Measurements from ENCODE around the gene KRT76.

KRT76 gene

GRCh38 chr12:52784909-52785308 is 7.8 kb upstream of the KRT76 start:
- Histone ChIP-seq H3K27ac (ENCODE audit: low read length) (no peak overlapping the region), H3K27me3 (ENCODE audit: low read depth, low read length) (no peaks in the 10 kb centered on the region), H3K9me3 (ENCODE audit: control insufficient read depth in 1 of 2, low read length in 2 of 2) (no peaks in the 10 kb centered on the region), H3K36me3 (ENCODE audit: control insufficient read depth in 1 of 2, insufficient read depth in 2 of 2, low read length in 2 of 2) (no peaks in the 10 kb centered on the region), H3K4me1 (ENCODE audit: control insufficient read depth in 1 of 2, insufficient read depth in 2 of 2, low read length in 2 of 2) (no peaks in the 10 kb centered on the region), H3K4me3 (ENCODE audit: low read depth in 1 of 2, low read length in 2 of 2) (no peak overlapping the region)

GRCh38 chr12:52783563-52784316 is 6.6 kb upstream of the KRT76 start:
- Histone ChIP-seq H3K4me3 (ENCODE audit: low read depth in 1 of 2, low read length in 2 of 2) (no peak overlapping the region), H3K36me3 (ENCODE audit: control insufficient read depth in 1 of 2, insufficient read depth in 2 of 2, low read length in 2 of 2) (no peaks in the 10 kb centered on the region), H3K27ac (ENCODE audit: low read length) (no peak overlapping the region), H3K9me3 (ENCODE audit: control insufficient read depth in 1 of 2, low read length in 2 of 2) (no peaks in the 10 kb centered on the region), H3K4me1 (ENCODE audit: control insufficient read depth in 1 of 2, insufficient read depth in 2 of 2, low read length in 2 of 2) (no peaks in the 10 kb centered on the region), H3K27me3 (ENCODE audit: low read depth, low read length) (no peaks in the 10 kb centered on the region)

GRCh38 chr12:52782502-52782901 is 5.4 kb upstream of the KRT76 start:
- Histone ChIP-seq H3K4me1 (ENCODE audit: control insufficient read depth in 1 of 2, insufficient read depth in 2 of 2, low read length in 2 of 2) (no peaks in the 10 kb centered on the region), H3K27me3 (ENCODE audit: low read depth, low read length) (no peaks in the 10 kb centered on the region), H3K27ac (ENCODE audit: low read length) (no peak overlapping the region), H3K4me3 (ENCODE audit: low read depth in 1 of 2, low read length in 2 of 2) (no peak overlapping the region), H3K36me3 (ENCODE audit: control insufficient read depth in 1 of 2, insufficient read depth in 2 of 2, low read length in 2 of 2) (no peaks in the 10 kb centered on the region), H3K9me3 (ENCODE audit: control insufficient read depth in 1 of 2, low read length in 2 of 2) (no peaks in the 10 kb centered on the region)

GRCh38 chr12:52781399-52782082 is 4.4 kb upstream of the KRT76 start:
- no peaks in the 10 kb centered on the region for H3K9me3 ChIP-seq (ENCODE audit: control insufficient read depth in 1 of 2, low read length in 2 of 2)

GRCh38 chr12:52779914-52780313 is 2.8 kb upstream of the KRT76 start:
- Histone ChIP-seq H3K27ac (ENCODE audit: low read length) (no peak overlapping the region), H3K27me3 (ENCODE audit: low read depth, low read length) (no peaks in the 10 kb centered on the region), H3K4me1 (ENCODE audit: control insufficient read depth in 1 of 2, insufficient read depth in 2 of 2, low read length in 2 of 2) (no peaks in the 10 kb centered on the region), H3K9me3 (ENCODE audit: control insufficient read depth in 1 of 2, low read length in 2 of 2) (no peaks in the 10 kb centered on the region), H3K36me3 (ENCODE audit: control insufficient read depth in 1 of 2, insufficient read depth in 2 of 2, low read length in 2 of 2) (no peaks in the 10 kb centered on the region), H3K4me3 (ENCODE audit: low read depth in 1 of 2, low read length in 2 of 2) (no peak overlapping the region)

More at GRCh38 chr12:52781399-52782082, 4.4 kb upstream of the KRT76 start:
- Histone ChIP-seq H3K27me3 (ENCODE audit: low read depth, low read length) (no peaks in the 10 kb centered on the region), H3K4me1 (ENCODE audit: control insufficient read depth in 1 of 2, insufficient read depth in 2 of 2, low read length in 2 of 2) (no peaks in the 10 kb centered on the region), H3K36me3 (ENCODE audit: control insufficient read depth in 1 of 2, insufficient read depth in 2 of 2, low read length in 2 of 2) (no peaks in the 10 kb centered on the region), H3K27ac (ENCODE audit: low read length) (no peak overlapping the region), H3K4me3 (ENCODE audit: low read depth in 1 of 2, low read length in 2 of 2) (no peak overlapping the region)

- no peak overlapping the region for H3K27ac ChIP-seq (ENCODE audit: low read length)
- no peaks in the 10 kb centered on the region for H3K27me3 ChIP-seq (ENCODE audit: low read depth, low read length)
- no peak overlapping the region for H3K4me3 ChIP-seq (ENCODE audit: low read depth in 1 of 2, low read length in 2 of 2)
- no peaks in the 10 kb centered on the region for H3K36me3 ChIP-seq (ENCODE audit: control insufficient read depth in 1 of 2, insufficient read depth in 2 of 2, low read length in 2 of 2)
- H3K4me1 ChIP-seq (ENCODE audit: control insufficient read depth in 1 of 2, insufficient read depth in 2 of 2, low read length in 2 of 2), result no peaks in the 10 kb centered on the region
- H3K9me3 ChIP-seq (ENCODE audit: control insufficient read depth in 1 of 2, low read length in 2 of 2), result no peaks in the 10 kb centered on the region
Observed at GRCh38 chr12:52778833-52779232, 1.7 kb upstream of the KRT76 start.

GRCh38 chr12:52777566-52777965 is 421 bp upstream of the KRT76 start:
- Histone ChIP-seq H3K4me1 (ENCODE audit: control insufficient read depth in 1 of 2, insufficient read depth in 2 of 2, low read length in 2 of 2) (no peaks in the 10 kb centered on the region), H3K36me3 (ENCODE audit: control insufficient read depth in 1 of 2, insufficient read depth in 2 of 2, low read length in 2 of 2) (no peaks in the 10 kb centered on the region), H3K4me3 (ENCODE audit: low read depth in 1 of 2, low read length in 2 of 2) (no peak overlapping the region), H3K9me3 (ENCODE audit: control insufficient read depth in 1 of 2, low read length in 2 of 2) (no peaks in the 10 kb centered on the region), H3K27me3 (ENCODE audit: low read depth, low read length) (no peaks in the 10 kb centered on the region), H3K27ac (ENCODE audit: low read length) (no peak overlapping the region)

GRCh38 chr12:52776435-52776834 is 710 bp downstream of the KRT76 start:
- Histone ChIP-seq H3K4me3 (ENCODE audit: low read depth in 1 of 2, low read length in 2 of 2) (no peak overlapping the region), H3K9me3 (ENCODE audit: control insufficient read depth in 1 of 2, low read length in 2 of 2) (no peaks in the 10 kb centered on the region), H3K27ac (ENCODE audit: low read length) (no peak overlapping the region), H3K36me3 (ENCODE audit: control insufficient read depth in 1 of 2, insufficient read depth in 2 of 2, low read length in 2 of 2) (no peaks in the 10 kb centered on the region), H3K27me3 (ENCODE audit: low read depth, low read length) (no peaks in the 10 kb centered on the region), H3K4me1 (ENCODE audit: control insufficient read depth in 1 of 2, insufficient read depth in 2 of 2, low read length in 2 of 2) (no peaks in the 10 kb centered on the region)

GRCh38 chr12:52774629-52775250 is 2.4 kb downstream of the KRT76 start:
- Histone ChIP-seq H3K4me3 (ENCODE audit: low read depth in 1 of 2, low read length in 2 of 2) (no peak overlapping the region), H3K4me1 (ENCODE audit: control insufficient read depth in 1 of 2, insufficient read depth in 2 of 2, low read length in 2 of 2) (no peaks in the 10 kb centered on the region), H3K27ac (ENCODE audit: low read length) (no peak overlapping the region), H3K27me3 (ENCODE audit: low read depth, low read length) (no peaks in the 10 kb centered on the region), H3K36me3 (ENCODE audit: control insufficient read depth in 1 of 2, insufficient read depth in 2 of 2, low read length in 2 of 2) (no peaks in the 10 kb centered on the region), H3K9me3 (ENCODE audit: control insufficient read depth in 1 of 2, low read length in 2 of 2) (no peaks in the 10 kb centered on the region)

GRCh38 chr12:52772772-52773171 is 4.4 kb downstream of the KRT76 start:
- no peaks in the 10 kb centered on the region for H3K4me1 ChIP-seq (ENCODE audit: control insufficient read depth in 1 of 2, insufficient read depth in 2 of 2, low read length in 2 of 2)
- H3K36me3 ChIP-seq (ENCODE audit: control insufficient read depth in 1 of 2, insufficient read depth in 2 of 2, low read length in 2 of 2), result no peaks in the 10 kb centered on the region
- no peak overlapping the region for H3K4me3 ChIP-seq (ENCODE audit: low read depth in 1 of 2, low read length in 2 of 2)
- H3K9me3 ChIP-seq (ENCODE audit: control insufficient read depth in 1 of 2, low read length in 2 of 2), result no peaks in the 10 kb centered on the region
- no peaks in the 10 kb centered on the region for H3K27me3 ChIP-seq (ENCODE audit: low read depth, low read length)
- H3K27ac ChIP-seq (ENCODE audit: low read length), result no peak overlapping the region

GRCh38 chr12:52772188-52772587 is 5.0 kb downstream of the KRT76 start:
- Histone ChIP-seq H3K27ac (ENCODE audit: low read length) (no peak overlapping the region), H3K27me3 (ENCODE audit: low read depth, low read length) (no peaks in the 10 kb centered on the region), H3K9me3 (ENCODE audit: control insufficient read depth in 1 of 2, low read length in 2 of 2) (no peaks in the 10 kb centered on the region), H3K4me1 (ENCODE audit: control insufficient read depth in 1 of 2, insufficient read depth in 2 of 2, low read length in 2 of 2) (no peaks in the 10 kb centered on the region), H3K4me3 (ENCODE audit: low read depth in 1 of 2, low read length in 2 of 2) (no peak overlapping the region), H3K36me3 (ENCODE audit: control insufficient read depth in 1 of 2, insufficient read depth in 2 of 2, low read length in 2 of 2) (no peaks in the 10 kb centered on the region)
